Tibial nerve (tissue), 4 donors: ENCODE results near the gene PBLD.

Experiments used
- EP300 ChIP-seq, 2 donors: sonication (generic); formaldehyde crosslinking; IDR thresholded peaks; one replicate each; pipeline ENCODE4 v1.6.1; 2017; ENCODE audit warnings: antibody characterized with exemption in 2 of 2, mild to moderate bottlenecking in 1 of 2
- POLR2A ChIP-seq, 2 donors: fragments of 450-650 bp; IDR thresholded peaks; one replicate each; pipeline ENCODE4 v1.6.1; 2017; ENCODE audit warnings: antibody characterized with exemption in 2 of 2, mild to moderate bottlenecking in 2 of 2, moderate library complexity in 2 of 2
- TF ChIP-seq, protein P1 (sequence below), 5 experiments: fragments of 200-600 bp in 3 of 5; fragments of 450-650 bp in 2 of 5; sonication (generic) in 3 of 5; IDR thresholded peaks; one replicate each; pipeline ENCODE4 v1.5.1; 2016 to 2019; ENCODE audit warnings: antibody characterized with exemption in 5 of 5, mild to moderate bottlenecking in 3 of 5, moderate library complexity in 2 of 5

DNA sequence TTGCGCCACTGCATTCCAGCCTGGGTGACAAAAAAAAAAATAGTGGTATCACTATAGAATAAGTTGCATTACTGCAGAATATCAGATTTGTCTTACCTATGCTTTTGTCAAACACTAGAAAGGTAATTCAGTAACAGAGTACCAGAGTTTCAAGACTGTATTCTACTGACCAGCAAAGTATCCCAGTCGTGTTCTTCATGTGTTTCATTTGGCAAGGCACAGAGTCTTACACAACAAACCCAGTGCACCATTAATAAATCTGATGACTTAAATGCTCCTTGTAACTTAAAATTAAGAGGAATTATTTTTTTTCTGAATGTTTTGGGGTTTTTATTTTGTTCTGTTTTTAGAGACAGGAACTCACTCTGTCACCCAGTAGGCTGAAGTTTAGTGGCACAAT is 34.4 kb upstream of the PBLD start:
- TF ChIP-seq, protein P1, sequence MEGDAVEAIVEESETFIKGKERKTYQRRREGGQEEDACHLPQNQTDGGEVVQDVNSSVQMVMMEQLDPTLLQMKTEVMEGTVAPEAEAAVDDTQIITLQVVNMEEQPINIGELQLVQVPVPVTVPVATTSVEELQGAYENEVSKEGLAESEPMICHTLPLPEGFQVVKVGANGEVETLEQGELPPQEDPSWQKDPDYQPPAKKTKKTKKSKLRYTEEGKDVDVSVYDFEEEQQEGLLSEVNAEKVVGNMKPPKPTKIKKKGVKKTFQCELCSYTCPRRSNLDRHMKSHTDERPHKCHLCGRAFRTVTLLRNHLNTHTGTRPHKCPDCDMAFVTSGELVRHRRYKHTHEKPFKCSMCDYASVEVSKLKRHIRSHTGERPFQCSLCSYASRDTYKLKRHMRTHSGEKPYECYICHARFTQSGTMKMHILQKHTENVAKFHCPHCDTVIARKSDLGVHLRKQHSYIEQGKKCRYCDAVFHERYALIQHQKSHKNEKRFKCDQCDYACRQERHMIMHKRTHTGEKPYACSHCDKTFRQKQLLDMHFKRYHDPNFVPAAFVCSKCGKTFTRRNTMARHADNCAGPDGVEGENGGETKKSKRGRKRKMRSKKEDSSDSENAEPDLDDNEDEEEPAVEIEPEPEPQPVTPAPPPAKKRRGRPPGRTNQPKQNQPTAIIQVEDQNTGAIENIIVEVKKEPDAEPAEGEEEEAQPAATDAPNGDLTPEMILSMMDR (IDR thresholded peaks at IDR 0.05), result no peak
- TF ChIP-seq EP300 (IDR thresholded peaks at IDR 0.05) (no peak), POLR2A (IDR thresholded peaks at IDR 0.05) (no peak)
